NK-92 treated with Interleukin-12 subunit alpha and Interleukin-12 subunit beta, amount 100 ng/mL, for 24 hours (cell line): ENCODE data around the gene RNU5B-1.
"Not testable (repeated sequence)": the region's sequence is repeated elsewhere in the genome, so short reads cannot be mapped to it uniquely, and the experiment has no call there.

ENCODE experiments used
- DNase-seq: peaks from one replicate; lab custom pipeline; 2025; lab: John Stamatoyannopoulos, UW

Gene RNU5B-1

GRCh38 chr15:65343374-65343981 lies 39.0 kb downstream of the RNU5B-1 start:
- DNase-seq: no peak

GRCh38 chr15:65344214-65344913 lies 39.9 kb downstream of the RNU5B-1 start:
- DNase-seq: no peak

GRCh38 chr15:65344914-65345275 lies 40.4 kb downstream of the RNU5B-1 start:
- no peak for DNase-seq

GRCh38 chr15:65346856-65347598 lies 42.5 kb downstream of the RNU5B-1 start:
- no peak for DNase-seq

GRCh38 chr15:65347756-65348155 lies 43.3 kb downstream of the RNU5B-1 start:
- DNase-seq: not testable (repeated sequence)

- DNase-seq: no peak
These were observed 44.9 kb downstream of the RNU5B-1 start for GRCh38 chr15:65349338-65349737.

- DNase-seq: not testable (repeated sequence)
These were observed 47.5 kb downstream of the RNU5B-1 start for GRCh38 chr15:65351972-65352371.
